Endothelial cell of umbilical vein (primary cell): ENCODE results near the gene SLC9A9. TPM values are rescaled to one million over a fixed set of nuclear protein-coding genes. Genes with fewer than 3 reads are reported as not detected.

Experiments used
- BruUV-seq: library from RNA; stranded (reverse); fragments of 400-500 nt; replicated peaks from 2 replicates; lab custom pipeline; 2021; lab: Mats Ljungman, UMichigan
- CTCF ChIA-PET: fragments of 300-600, 350-600 bp; sonication (Branson Sonifier 250); formaldehyde crosslinking; loops from one replicate; lab custom pipeline; 2021; ENCODE audit warnings: antibody characterized with exemption, inconsistent platforms; lab: Charles Lee
- POLR2A ChIA-PET: fragments of 300-600, 350-600 bp; sonication (Branson Sonifier 250); formaldehyde crosslinking; loops from one replicate; lab custom pipeline; 2021; ENCODE audit warnings: antibody characterized with exemption, inconsistent platforms; lab: Charles Lee
- DNase-seq: peaks from one replicate; pipeline ENCODE4 v3.0.0-alpha.2; 2011; ENCODE audit warnings: low read depth, low spot score
- FAIRE-seq: peaks from 2 replicates; lab custom pipeline; 2011; peaks lifted over from hg19 to GRCh38; lab: Jason Lieb, UNC
- H2AFZ ChIP-seq: 2 replicates; pipeline ENCODE4 v1.6.0; 2012; ENCODE audit warnings: low read depth, low read length, control low read depth, inconsistent platforms
- H3K27ac ChIP-seq: 2 replicates; pipeline ENCODE4 v1.5.1; 2011; ENCODE audit warnings: low read depth, mild to moderate bottlenecking, control low read depth, low read length, moderate library complexity; ENCODE audit not compliant: insufficient read depth
- H3K27me3 ChIP-seq, 2 experiments: 2 replicates each; pipeline versions ENCODE4 v1.6.0 to v1.6.1; 2011; ENCODE audit warnings: low read length in 2 of 2, mixed read lengths in 1 of 2; ENCODE audit not compliant: control insufficient read depth in 2 of 2, insufficient read depth in 2 of 2
- H3K36me3 ChIP-seq, 2 experiments: 2 replicates in 1 of 2; 3 replicates in 1 of 2; pipeline ENCODE4 v1.5.1; 2011; ENCODE audit warnings: low read length in 2 of 2, mild to moderate bottlenecking in 1 of 2, moderate library complexity in 1 of 2; ENCODE audit not compliant: control insufficient read depth in 2 of 2, insufficient read depth in 2 of 2; ENCODE audit errors: extremely low read depth in 1 of 2
- H3K4me1 ChIP-seq: 3 replicates; pipeline ENCODE4 v1.5.1; 2011; ENCODE audit warnings: mild to moderate bottlenecking, low read length; ENCODE audit not compliant: control insufficient read depth, insufficient read depth; ENCODE audit errors: extremely low read depth
- H3K4me2 ChIP-seq: 2 replicates; pipeline ENCODE4 v1.6.1; 2011; ENCODE audit warnings: low read length, control low read depth, mixed read lengths; ENCODE audit not compliant: insufficient read depth
- H3K4me3 ChIP-seq, 3 experiments: fragments of 200-600 bp in 1 of 3; sonication (generic), shearing (Covaris generic) in 1 of 3; replicated peaks in 1 of 3; 2 replicates each; pipeline ENCODE4 v1.5.1; 2011 to 2016; ENCODE audit warnings: control low read depth in 3 of 3, low read length in 3 of 3, mild to moderate bottlenecking in 2 of 3, inconsistent platforms in 1 of 3, low read depth in 1 of 3, moderate library complexity in 1 of 3; ENCODE audit not compliant: insufficient read depth in 1 of 3
- H3K79me2 ChIP-seq: 2 replicates; pipeline ENCODE4 v1.6.0; 2012; ENCODE audit warnings: low read length, inconsistent platforms; ENCODE audit not compliant: control insufficient read depth, insufficient read depth
- H3K9ac ChIP-seq: replicated peaks from 2 replicates; pipeline ENCODE3; 2011; ENCODE audit warnings: low read length, control low read depth; ENCODE audit not compliant: insufficient read depth; ENCODE audit errors: extremely low read depth
- H3K9me1 ChIP-seq: replicated peaks from 3 replicates; pipeline ENCODE4 v1.6.0; 2011; ENCODE audit warnings: mild to moderate bottlenecking, low read length; ENCODE audit not compliant: control insufficient read depth, insufficient read depth; ENCODE audit errors: extremely low read depth
- H3K9me3 ChIP-seq: replicated peaks from 2 replicates; pipeline ENCODE4 v1.5.1; 2012; ENCODE audit warnings: low read length, inconsistent platforms; ENCODE audit not compliant: control insufficient read depth, insufficient read depth
- H4K20me1 ChIP-seq: replicated peaks from 2 replicates; pipeline ENCODE3; 2011; ENCODE audit warnings: mild to moderate bottlenecking, low read length; ENCODE audit not compliant: control insufficient read depth, insufficient read depth; ENCODE audit errors: extremely low read depth
- EZH2 ChIP-seq: IDR thresholded peaks from 2 replicates; pipeline ENCODE4 v1.6.1; 2012; ENCODE audit warnings: borderline replicate concordance, low read depth, mild to moderate bottlenecking, moderate library complexity, low read length, inconsistent platforms; ENCODE audit not compliant: severe bottlenecking
- FOS ChIP-seq: IDR thresholded peaks from 2 replicates; pipeline ENCODE4 v1.6.1; 2011; ENCODE audit warnings: mild to moderate bottlenecking, low read length, moderate library complexity, borderline replicate concordance; ENCODE audit not compliant: insufficient read depth
- GATA2 ChIP-seq: IDR thresholded peaks from 2 replicates; pipeline ENCODE4 v1.7.0; 2011; ENCODE audit warnings: low read depth, mild to moderate bottlenecking, moderate library complexity, mixed read lengths, low read length; ENCODE audit not compliant: insufficient read length, insufficient read depth
- JUN ChIP-seq: IDR thresholded peaks from 2 replicates; pipeline ENCODE4 v1.6.1; 2011; ENCODE audit warnings: borderline replicate concordance, low read depth; ENCODE audit not compliant: insufficient read length, insufficient read depth
- MYC ChIP-seq: IDR thresholded peaks from one replicate; pipeline ENCODE4 v1.6.1; 2011; ENCODE audit warnings: mild to moderate bottlenecking, low read depth, low read length
- POLR2A ChIP-seq: IDR thresholded peaks from 2 replicates; pipeline ENCODE4 v1.6.1; 2012; ENCODE audit warnings: low read depth, mild to moderate bottlenecking, control low read depth, low read length
- POLR2AphosphoS5 ChIP-seq: IDR thresholded peaks from 2 replicates; pipeline ENCODE4 v1.6.1; 2012; ENCODE audit warnings: low read depth, mild to moderate bottlenecking, control low read depth, low read length, moderate library complexity; ENCODE audit not compliant: insufficient read depth
- dilution Hi-C: fragments of 300-500 bp; cut with MboI; formaldehyde crosslinking; loops from one replicate; pipeline ENCODE4 v1.15.0; 2019; ENCODE audit warnings: low sequenced_read_pairs; ENCODE audit not compliant: extremely low pct_ligation_motif_present
- intact Hi-C: fragments of 100-400 bp; cut with micrococcal nuclease; formaldehyde crosslinking; loops from one replicate; pipeline ENCODE4 v1.10.0; 2022
- polyA plus RNA-seq, 4 experiments: library from polyadenylated mRNA; depleted of rRNA in 3 of 4; stranded (reverse) in 3 of 4; unstranded in 1 of 4; fragments of >200 nt; gene quantifications; 2 replicates each; pipeline versions ENCODE4 v1.2.1 to v1.2.3, GENCODE V29; 2011 to 2012; ENCODE audit warnings: missing spikeins in 1 of 4
- total RNA-seq: library from RNA; stranded (reverse); gene quantifications from 2 replicates; pipeline ENCODE4 v1.2.3, GENCODE V29; 2021
- TF ChIP-seq, protein P1 (sequence below), 2 donors: IDR thresholded peaks; 1 replicate in 1 of 2; 2 replicates in 1 of 2; pipeline ENCODE4 v1.5.1; 2011; ENCODE audit warnings: low read length in 2 of 2, mild to moderate bottlenecking in 2 of 2, moderate library complexity in 2 of 2, control low read depth in 1 of 2, inconsistent platforms in 1 of 2, low read depth in 1 of 2; ENCODE audit not compliant: insufficient read depth in 1 of 2; ENCODE audit errors: extremely low read depth in 1 of 2
- TF ChIP-seq, protein P2 (sequence below): IDR thresholded peaks from 2 replicates; pipeline ENCODE4 v1.6.1; 2011; ENCODE audit not compliant: insufficient read depth, insufficient read length

SLC9A9 gene
- total and polyA plus RNA-seq, 2 donors (not counting 3 experiments of a cell fraction or from before 2014, with no cell fraction given): 1.5 to 1.8 TPM

- intact Hi-C loops: no loop called here
- dilution Hi-C loops: no loop called here
- Histone ChIP-seq H4K20me1 (no peaks in the 10 kb centered on the region), H3K9me3 (no peaks in the 10 kb centered on the region), H3K79me2 (no peaks in the 10 kb centered on the region), H3K27ac (no peak overlapping the region), H3K4me3 (no peak overlapping the region), H3K4me1 (no peaks in the 10 kb centered on the region), H3K27me3 (peaks cover 0 to 2% of the 10 kb centered on the region in 2 experiments), H3K4me2 (no peak overlapping the region), H3K9ac (no peak overlapping the region), H3K36me3 (no peaks in the 10 kb centered on the region), H2AFZ (no peak overlapping the region), H3K9me1 (no peaks in the 10 kb centered on the region)
- CTCF ChIA-PET: interaction anchor here (2.5 kb wide), 2 partner anchors 12 to 13 kb away, joined by 10 to 17 read pairs; no protein-coding TSS in a partner anchor
- no peak for TF ChIP-seq FOS
- TF ChIP-seq, protein P1, sequence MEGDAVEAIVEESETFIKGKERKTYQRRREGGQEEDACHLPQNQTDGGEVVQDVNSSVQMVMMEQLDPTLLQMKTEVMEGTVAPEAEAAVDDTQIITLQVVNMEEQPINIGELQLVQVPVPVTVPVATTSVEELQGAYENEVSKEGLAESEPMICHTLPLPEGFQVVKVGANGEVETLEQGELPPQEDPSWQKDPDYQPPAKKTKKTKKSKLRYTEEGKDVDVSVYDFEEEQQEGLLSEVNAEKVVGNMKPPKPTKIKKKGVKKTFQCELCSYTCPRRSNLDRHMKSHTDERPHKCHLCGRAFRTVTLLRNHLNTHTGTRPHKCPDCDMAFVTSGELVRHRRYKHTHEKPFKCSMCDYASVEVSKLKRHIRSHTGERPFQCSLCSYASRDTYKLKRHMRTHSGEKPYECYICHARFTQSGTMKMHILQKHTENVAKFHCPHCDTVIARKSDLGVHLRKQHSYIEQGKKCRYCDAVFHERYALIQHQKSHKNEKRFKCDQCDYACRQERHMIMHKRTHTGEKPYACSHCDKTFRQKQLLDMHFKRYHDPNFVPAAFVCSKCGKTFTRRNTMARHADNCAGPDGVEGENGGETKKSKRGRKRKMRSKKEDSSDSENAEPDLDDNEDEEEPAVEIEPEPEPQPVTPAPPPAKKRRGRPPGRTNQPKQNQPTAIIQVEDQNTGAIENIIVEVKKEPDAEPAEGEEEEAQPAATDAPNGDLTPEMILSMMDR (IDR thresholded peaks at IDR 0.05; ENCODE audit: extremely low read depth in 1 of 2, insufficient read depth in 1 of 2, low read depth in 1 of 2, low read length in 2 of 2): no peak
- no peak for TF ChIP-seq GATA2
- no peak for TF ChIP-seq JUN
- no peak for TF ChIP-seq EZH2
- TF ChIP-seq POLR2AphosphoS5: no peak
- TF ChIP-seq MYC: no peak
- TF ChIP-seq, protein P2, sequence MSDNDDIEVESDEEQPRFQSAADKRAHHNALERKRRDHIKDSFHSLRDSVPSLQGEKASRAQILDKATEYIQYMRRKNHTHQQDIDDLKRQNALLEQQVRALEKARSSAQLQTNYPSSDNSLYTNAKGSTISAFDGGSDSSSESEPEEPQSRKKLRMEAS: no peak
- no peak for TF ChIP-seq POLR2A
- DNase-seq (no peak), FAIRE-seq (no peak)
- no TSS peak for BruUV-seq
- POLR2A ChIA-PET: no interaction called here
Measured at GRCh38 chr3:143661677-143662076, 186.6 kb downstream of the SLC9A9 start.
